Testis (tissue), 3 donors: ENCODE measurements around the gene PCDH12. TPM values are rescaled to one million over a fixed set of nuclear protein-coding genes. Genes with fewer than 3 reads are reported as not detected.

Source experiments
- DNase-seq: peaks from one replicate; pipeline ENCODE4 v3.0.0-alpha.2; 2019
- H3K27ac ChIP-seq, 2 donors: fragments of 200-600 bp; sonication (generic); one replicate each; pipeline ENCODE4 v1.5.1; 2019
- H3K27me3 ChIP-seq: fragments of 200-600 bp; sonication (generic); one replicate; pipeline ENCODE4 v1.5.1; 2019
- H3K36me3 ChIP-seq: fragments of 200-600 bp; sonication (generic); one replicate; pipeline ENCODE4 v1.5.1; 2017; ENCODE audit warnings: low read depth; ENCODE audit errors: missing control alignments
- H3K4me1 ChIP-seq: fragments of 200-600 bp; sonication (generic); one replicate; pipeline ENCODE4 v1.5.1; 2019
- H3K4me3 ChIP-seq, 2 donors: fragments of 200-600 bp; sonication (generic); one replicate each; pipeline ENCODE4 v1.5.1; 2017 to 2019
- H3K9me3 ChIP-seq: fragments of 200-600 bp; sonication (generic); one replicate; pipeline ENCODE4 v1.5.1; 2017
- CTCF ChIP-seq, 3 experiments: fragments of 450-650 bp in 2 of 3; fragments of 200-600 bp in 1 of 3; sonication (generic) in 1 of 3; IDR thresholded peaks; one replicate each; pipeline ENCODE4 v1.5.1; 2016 to 2019; ENCODE audit warnings: antibody characterized with exemption in 3 of 3, mild to moderate bottlenecking in 2 of 3, moderate library complexity in 1 of 3
- POLR2A ChIP-seq: fragments of 450-650 bp; IDR thresholded peaks from one replicate; pipeline ENCODE4 v1.6.1; 2017; ENCODE audit warnings: antibody characterized with exemption, mild to moderate bottlenecking, moderate library complexity
- WGBS, 2 donors: methylation state at CpG; one replicate each; pipeline ENCODE4 v1.1.5; 2018; 5-methylcytosine and 5-hydroxymethylcytosine counted together
- intact Hi-C: fragments of 100-400 bp; cut with DNase I; formaldehyde crosslinking; loops from one replicate; pipeline ENCODE4 v1.15.1; 2023; ENCODE audit warnings: low total_unique reads
- polyA plus RNA-seq: library from polyadenylated mRNA; stranded (reverse); fragments of 350-450 nt; fragmentation: Illumina TruSeq; extraction: RNeasy Lipid Tissue Mini Kit (QIAGEN cat#74804); gene quantifications from one replicate; pipeline ENCODE4 v1.2.3, GENCODE V29; 2014; ENCODE audit warnings: low read depth, low replicate concordance; ENCODE audit not compliant: insufficient read depth
- total RNA-seq, 2 donors: library from RNA; depleted of rRNA; stranded (reverse); fragments of >200 nt; gene quantifications; one replicate each; pipeline ENCODE4 v1.2.3, GENCODE V29; 2016

PCDH12 gene
- total and polyA plus RNA-seq, 3 donors from 2014 or later, result 0.31 to 2.0 (median 1.6) TPM

DNA sequence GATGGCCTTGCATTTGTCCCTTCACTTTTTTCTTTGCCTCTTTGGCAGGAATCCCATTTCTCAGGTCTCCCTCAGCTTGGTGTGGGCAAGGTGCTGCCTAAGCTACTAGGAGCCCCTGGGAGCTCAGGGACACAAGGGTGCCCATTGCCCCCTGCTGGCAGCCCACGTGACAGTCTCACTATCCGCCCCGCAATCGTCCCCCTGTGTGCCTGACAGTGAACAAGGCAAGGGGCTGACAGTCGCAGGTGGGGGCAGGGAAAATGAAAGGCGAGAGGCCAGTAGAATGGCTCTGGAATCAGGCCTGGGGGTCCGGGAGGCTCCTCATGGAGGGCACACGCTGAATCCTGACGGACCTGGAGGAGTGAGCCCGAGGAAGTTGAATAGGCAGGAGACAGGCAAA, 2.0 kb upstream of the PCDH12 start:
- no peak overlapping the region for H3K27ac ChIP-seq
- H3K36me3 ChIP-seq, result no peaks in the 10 kb centered on the region
- H3K27me3 ChIP-seq, result no peaks in the 10 kb centered on the region
- H3K4me1 ChIP-seq, result peaks cover 6% of the 10 kb centered on the region
- DNase-seq, result no peak
- no peak for TF ChIP-seq CTCF (IDR thresholded peaks at IDR 0.05)
- TF ChIP-seq POLR2A, result no peak
- intact Hi-C loops, result loop anchor here (5.0 kb wide), 1 partner anchor 263 kb away; no protein-coding TSS in a partner anchor
- no peak overlapping the region for H3K4me3 ChIP-seq
- no peaks in the 10 kb centered on the region for H3K9me3 ChIP-seq
- 69 to 80% methylated on average over 8 to 10 of the region's 10 CpGs for WGBS, 2 donors

DNA sequence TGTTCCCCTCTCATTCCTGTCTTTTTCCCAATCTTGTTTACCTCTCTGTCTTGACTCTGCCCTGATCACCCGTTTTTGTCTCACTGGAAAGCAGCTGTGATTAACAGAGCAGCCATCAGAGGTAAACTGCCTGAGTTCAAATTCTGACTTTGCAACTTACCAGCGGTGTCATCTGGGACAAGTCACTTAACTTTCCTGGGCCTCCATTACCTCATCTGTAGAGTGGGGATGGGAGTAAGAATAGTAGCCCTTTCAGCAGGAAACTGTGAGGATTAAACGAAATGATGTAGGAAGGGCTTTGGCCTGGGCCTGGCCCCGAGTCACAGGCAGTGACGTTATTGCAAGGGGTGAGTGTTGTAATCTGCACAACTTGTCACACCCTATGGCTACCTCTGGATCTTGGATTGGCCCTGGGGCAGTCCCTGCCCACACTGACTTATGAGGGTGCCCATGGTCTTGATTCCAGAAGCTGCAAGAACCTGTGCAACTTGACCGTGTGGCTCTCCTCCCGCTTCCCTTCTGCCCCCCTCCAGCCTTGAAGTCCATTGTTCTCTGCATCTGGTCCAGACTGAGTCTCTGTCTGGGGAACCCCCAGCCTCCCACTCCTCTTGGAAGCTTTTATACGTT, 657 bp upstream of the PCDH12 start:
- no peaks in the 10 kb centered on the region for H3K9me3 ChIP-seq
- DNase-seq, result no peak
- H3K27me3 ChIP-seq, result no peaks in the 10 kb centered on the region
- H3K36me3 ChIP-seq, result no peaks in the 10 kb centered on the region
- intact Hi-C loops, result loop anchor here (10.0 kb wide), 1 partner anchor 74 kb away; no protein-coding TSS in a partner anchor
- H3K27ac ChIP-seq, result no peak overlapping the region
- peaks cover 6% of the 10 kb centered on the region for H3K4me1 ChIP-seq
- TF ChIP-seq POLR2A, result no peak
- no peak for TF ChIP-seq CTCF (IDR thresholded peaks at IDR 0.05)
- no peak overlapping the region for H3K4me3 ChIP-seq
- WGBS, 2 donors, result 64 to 70% methylated on average over 8 of the region's 8 CpGs

- WGBS, 2 donors, result 75 to 80% methylated on average over 7 to 16 of the region's 16 CpGs
- TF ChIP-seq CTCF (IDR thresholded peaks at IDR 0.05), result no peak
- no peak for TF ChIP-seq POLR2A
- H3K9me3 ChIP-seq, result no peaks in the 10 kb centered on the region
- no peaks in the 10 kb centered on the region for H3K27me3 ChIP-seq
- no peak overlapping the region for H3K27ac ChIP-seq
- no peak for DNase-seq
- intact Hi-C loops, result loop anchor here (10.0 kb wide), 1 partner anchor 73 kb away; no protein-coding TSS in a partner anchor
- peaks cover 6% of the 10 kb centered on the region for H3K4me1 ChIP-seq
- no peaks in the 10 kb centered on the region for H3K36me3 ChIP-seq
- no peak overlapping the region for H3K4me3 ChIP-seq
Measured at GRCh38 chr5:141957367-141957996, 520 bp downstream of the PCDH12 start.

DNA sequence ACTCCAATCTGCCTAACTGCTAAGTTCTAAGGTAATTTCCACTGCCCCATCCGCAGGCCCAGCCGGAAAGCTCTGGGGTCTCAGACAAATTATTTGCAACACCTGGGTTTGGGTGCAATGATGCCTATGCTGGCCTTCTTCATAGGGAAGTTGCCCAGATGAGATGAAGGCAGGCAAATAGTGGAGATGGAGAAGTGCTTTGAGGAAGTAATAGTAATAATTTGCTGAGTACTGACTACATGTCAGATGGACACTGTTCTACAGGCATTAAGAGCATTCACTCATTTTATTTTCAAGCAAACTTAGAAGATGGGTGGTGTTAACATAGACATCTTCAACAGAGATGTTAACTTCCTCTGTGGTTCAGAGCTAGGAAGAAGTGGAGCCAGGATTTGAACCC, 3.8 kb downstream of the PCDH12 start:
- Histone ChIP-seq H3K4me3 (no peak overlapping the region), H3K36me3 (no peaks in the 10 kb centered on the region), H3K4me1 (no peaks in the 10 kb centered on the region), H3K27ac (no peak overlapping the region), H3K27me3 (no peaks in the 10 kb centered on the region), H3K9me3 (no peaks in the 10 kb centered on the region)
- no peak for DNase-seq
- WGBS, 2 donors, result 93 to 100% methylated on average over 2 of the region's 2 CpGs
- intact Hi-C loops, result loop anchor here (10.0 kb wide), 1 partner anchor 69 kb away; no protein-coding TSS in a partner anchor
- TF ChIP-seq POLR2A (no peak), CTCF (IDR thresholded peaks at IDR 0.05) (no peak)
